Amygdala (tissue), 56 donors: ENCODE data around the gene SLC6A5.

Source experiments
- DNase-seq, 56 donors: peaks; one replicate each; lab custom pipeline; 2025; lab: John Stamatoyannopoulos, UW

The SLC6A5 gene

GRCh38 chr11:20668131-20668809 is 68.9 kb downstream of the SLC6A5 start:
- no peak for DNase-seq

- peak in 1 of 56 donors; percentile 13 for DNase-seq
Measured at GRCh38 chr11:20668844-20669819, 69.7 kb downstream of the SLC6A5 start, which contains the start of gene NELL1. TSS of gene NELL1 (plus strand) at chr11:20669586.

- peak in 3 of 56 donors; percentile 2 to 38 (median 38) for DNase-seq
Measured at GRCh38 chr11:20669820-20670684, 70.6 kb downstream of the SLC6A5 start.

GRCh38 chr11:20670932-20671403 is 71.6 kb downstream of the SLC6A5 start:
- DNase-seq = peak in 1 of 56 donors; percentile 45

- no peak for DNase-seq
Measured at GRCh38 chr11:20671856-20672546, 72.6 kb downstream of the SLC6A5 start.

- no peak for DNase-seq
Measured at GRCh38 chr11:20672575-20672974, 73.2 kb downstream of the SLC6A5 start.

- no peak for DNase-seq
Measured at GRCh38 chr11:20676658-20677057, 77.2 kb downstream of the SLC6A5 start.

GRCh38 chr11:20688761-20689160 is 89.4 kb downstream of the SLC6A5 start:
- no peak for DNase-seq

GRCh38 chr11:20707876-20708275 is 108.5 kb downstream of the SLC6A5 start:
- no peak for DNase-seq
